GM19035 (cell line): Measurements from ENCODE around the gene CLEC11A.

Experiments
- ATAC-seq: cut with Tn5 transposase; IDR thresholded peaks from one replicate; pipeline ENCODE4 v1.9.1; 2021; ENCODE audit not compliant: unreplicated experiment

The CLEC11A gene

DNA sequence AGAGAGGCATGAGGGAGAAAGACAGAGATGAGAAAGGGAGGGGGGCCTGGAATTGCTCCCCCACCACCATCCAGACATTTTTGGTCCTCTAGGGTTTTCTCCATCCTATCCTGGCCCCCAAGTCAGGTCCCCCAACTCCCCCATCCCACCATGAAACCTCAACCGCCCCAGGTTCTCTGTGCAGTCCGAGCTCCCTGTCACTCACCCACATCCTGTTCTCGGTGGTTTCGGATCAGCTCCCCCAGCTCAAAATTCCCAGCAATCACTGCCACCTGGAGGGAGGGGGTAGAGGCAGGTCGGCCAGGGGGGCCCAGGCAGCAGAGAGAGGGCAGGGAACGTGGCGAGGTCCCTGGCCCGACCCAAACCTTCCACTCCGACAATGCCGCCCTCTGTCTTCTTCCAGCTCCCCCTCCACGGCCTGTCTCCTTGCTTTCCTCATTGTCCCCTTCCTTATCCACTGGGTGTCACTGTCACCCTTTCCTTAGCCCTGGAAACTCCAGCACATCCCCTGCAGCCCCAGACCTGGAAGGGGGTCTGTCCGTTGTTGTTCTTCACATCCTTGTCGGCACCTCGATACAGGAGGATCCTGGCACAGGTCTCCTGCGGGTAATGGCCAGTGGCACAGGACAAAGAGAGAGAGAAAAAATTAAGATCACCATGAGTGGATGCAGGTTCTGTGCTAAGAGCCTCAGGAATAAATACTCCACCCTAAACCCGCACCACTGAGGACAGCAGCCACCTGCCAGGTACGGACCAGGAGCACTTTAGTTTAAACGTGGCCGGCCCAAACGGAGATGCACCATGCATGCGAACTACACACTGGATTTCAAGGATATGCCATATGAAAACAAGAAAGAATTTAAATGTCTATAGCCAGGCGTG, 19.0 kb upstream of the CLEC11A start:
- no peak for ATAC-seq

DNA sequence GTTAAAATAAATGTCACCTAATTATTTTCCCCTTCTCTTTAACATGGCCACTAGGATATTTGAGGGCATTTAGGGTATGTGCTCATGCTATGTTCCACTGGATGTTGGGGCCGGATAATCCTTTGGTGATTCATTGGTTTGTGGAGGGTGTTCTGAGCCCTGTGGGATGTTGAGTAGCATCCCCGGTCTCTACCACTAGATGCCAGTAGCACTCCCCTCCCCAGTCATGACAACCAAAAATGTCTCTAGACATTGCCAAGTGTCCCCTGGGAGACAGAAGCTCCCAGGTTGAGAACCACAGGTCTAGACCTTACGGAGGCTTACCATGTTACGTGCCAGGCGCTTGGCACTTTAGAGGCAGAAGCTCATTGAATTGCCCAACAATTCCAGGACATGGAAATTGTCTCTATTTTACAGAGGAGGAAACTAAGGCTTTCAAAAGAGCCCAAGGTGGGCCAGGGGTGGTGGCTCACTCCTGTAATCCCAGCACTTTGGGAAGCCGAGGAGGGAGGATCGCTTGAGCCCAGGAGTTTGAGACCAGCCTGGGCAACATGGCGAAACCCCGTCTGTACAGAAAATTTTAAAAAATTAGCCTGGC, 17.6 kb upstream of the CLEC11A start:
- no peak for ATAC-seq

DNA sequence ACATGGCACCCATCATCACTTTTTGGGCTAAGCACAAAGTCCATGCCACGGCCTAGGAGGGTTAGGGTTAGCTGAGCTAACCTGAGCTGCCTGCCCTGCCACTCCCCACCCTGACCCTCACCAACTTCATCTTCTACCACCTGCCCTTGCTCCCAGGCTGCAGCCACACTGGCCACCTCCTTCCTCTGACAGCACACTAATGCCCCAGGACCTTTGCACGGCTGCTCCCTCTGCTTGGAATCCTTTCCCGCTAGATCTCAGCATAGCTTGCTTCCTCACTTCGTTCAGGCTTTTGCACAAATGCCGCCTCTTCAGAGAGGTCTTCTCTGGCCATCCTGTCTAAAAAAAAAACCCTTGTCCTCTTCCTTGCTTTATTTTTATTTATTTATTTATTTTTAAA, 16.8 kb upstream of the CLEC11A start:
- ATAC-seq: no peak

DNA sequence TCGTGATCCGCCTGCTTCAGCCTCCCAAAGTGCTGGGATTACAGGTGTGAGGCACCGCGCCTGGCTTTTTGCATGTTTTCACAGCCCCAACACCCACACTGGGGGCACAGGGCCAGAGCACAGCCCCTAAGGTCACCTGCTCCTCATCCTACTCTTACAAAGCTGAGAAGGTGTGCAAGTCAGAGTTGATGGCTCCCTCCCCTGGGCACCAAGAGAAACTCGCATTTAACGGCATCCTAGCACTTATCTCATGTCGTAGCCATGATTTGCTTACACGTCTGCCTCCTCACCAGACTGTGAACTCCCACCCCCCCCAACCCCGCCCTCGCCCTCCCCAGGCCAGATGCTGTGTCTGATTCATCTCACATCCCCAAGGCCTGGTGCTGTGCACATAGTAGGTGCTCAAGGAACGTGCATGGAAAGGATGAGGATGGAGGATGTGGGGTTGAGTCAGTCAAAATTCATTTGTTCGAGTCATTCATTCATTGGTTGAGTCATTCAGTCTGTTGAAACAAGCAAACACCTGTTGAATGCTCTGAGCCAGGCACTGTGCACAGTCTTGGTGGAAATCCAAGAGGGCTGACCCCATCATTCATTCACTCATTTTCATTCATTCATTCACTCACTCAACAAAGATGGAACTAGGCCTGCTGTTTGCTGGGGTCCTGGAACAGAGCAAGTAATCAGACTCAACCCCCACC, 14.8 kb upstream of the CLEC11A start:
- no peak for ATAC-seq

DNA sequence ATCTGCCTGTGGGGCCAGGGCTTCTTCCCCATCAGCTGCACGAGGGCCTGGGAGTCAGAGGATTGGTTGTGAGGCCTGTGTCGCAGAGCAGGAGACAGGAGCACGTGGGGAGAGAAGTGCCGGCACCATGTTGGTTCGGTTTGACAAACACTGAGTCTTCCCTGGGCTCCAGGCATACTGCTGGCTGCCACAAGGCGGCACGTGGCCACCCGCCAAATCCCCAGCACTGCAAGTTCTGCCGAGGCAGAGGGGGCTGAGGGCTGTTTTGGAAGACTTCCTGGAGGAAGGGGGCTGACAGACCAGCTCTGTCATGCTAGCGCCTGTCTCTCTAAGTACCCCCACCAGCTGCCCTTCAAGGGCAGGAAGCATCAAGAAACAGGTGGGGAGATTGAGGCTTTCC, 13.1 kb upstream of the CLEC11A start:
- no peak for ATAC-seq

DNA sequence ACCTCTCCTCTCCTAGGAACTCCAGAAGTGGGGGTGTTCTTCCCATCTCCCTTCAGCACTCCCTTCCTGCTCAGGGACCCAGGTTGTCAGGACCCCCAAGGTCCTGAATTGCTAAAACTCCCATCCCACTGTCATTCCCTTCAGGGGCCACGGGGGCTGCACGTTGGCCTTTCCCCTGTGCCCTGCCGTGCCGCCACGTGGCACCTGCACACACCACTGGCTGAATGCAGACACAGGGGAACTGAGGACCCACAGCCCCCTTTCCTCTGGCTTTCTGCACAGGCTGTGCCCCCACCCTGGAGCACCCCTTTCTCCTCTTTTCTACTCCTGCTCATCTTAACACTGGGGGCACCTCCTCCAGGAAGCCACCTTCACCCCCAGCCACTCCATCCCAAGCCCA, 12.6 kb upstream of the CLEC11A start:
- ATAC-seq: no peak

DNA sequence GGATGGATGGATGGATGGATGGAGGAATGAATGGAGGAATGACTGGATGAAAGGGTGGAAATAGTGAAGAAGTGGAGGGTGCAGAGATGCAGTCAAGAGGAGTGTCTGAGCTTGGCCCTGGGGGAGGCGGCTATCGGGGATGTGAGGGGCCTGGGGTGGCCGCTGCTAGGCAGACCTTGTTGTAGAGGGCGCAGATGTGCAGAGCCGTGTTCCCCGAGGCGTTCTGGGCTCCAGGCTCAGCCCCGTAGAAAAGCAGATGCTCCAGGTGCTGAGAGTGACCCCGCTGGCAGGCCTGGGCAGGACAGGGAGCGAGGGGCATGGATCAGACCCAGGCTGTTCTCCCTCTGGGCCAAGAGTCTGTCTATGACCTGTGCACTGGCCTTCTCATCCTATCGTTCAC, 12.0 kb upstream of the CLEC11A start:
- ATAC-seq: no peak

DNA sequence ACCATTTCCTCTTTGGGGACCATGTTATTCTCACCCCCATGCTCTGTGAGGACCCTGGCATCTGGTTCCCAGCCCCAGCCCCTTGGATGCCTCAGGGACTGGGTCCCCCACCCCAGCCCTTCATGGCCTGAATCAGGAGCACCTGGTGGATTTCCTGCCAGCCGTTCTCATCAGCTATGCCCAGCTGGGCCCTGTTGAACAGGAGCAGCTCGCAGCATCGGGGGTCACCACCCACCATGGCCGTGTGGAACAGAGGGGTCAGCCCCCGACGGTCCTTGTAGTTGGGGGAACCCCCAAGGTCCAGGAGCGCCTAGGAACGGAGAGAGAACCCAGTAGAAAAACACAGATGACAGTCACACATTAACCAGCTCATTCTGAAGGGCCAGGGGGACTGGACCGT, 11.4 kb upstream of the CLEC11A start:
- ATAC-seq: no peak

DNA sequence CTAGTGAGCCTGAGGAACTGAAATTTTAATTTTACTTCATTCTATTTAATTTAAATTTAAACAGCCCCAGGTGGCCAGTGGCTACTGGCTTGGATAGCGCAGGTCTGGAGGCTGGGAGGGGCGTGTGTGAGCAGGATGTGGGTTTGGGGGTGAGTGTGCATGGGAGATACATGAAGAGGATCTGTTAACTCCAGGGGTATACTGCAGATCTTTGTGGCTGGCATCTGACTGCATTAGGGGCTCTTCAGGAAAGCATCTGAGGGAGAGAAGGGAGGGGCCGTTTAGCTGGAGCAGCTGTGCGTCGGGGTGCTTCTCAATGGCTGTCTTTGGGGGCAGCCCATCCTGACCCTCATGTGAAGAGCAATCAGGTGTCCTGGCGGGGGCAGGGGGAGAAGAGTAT, 10.3 kb upstream of the CLEC11A start:
- ATAC-seq: no peak

DNA sequence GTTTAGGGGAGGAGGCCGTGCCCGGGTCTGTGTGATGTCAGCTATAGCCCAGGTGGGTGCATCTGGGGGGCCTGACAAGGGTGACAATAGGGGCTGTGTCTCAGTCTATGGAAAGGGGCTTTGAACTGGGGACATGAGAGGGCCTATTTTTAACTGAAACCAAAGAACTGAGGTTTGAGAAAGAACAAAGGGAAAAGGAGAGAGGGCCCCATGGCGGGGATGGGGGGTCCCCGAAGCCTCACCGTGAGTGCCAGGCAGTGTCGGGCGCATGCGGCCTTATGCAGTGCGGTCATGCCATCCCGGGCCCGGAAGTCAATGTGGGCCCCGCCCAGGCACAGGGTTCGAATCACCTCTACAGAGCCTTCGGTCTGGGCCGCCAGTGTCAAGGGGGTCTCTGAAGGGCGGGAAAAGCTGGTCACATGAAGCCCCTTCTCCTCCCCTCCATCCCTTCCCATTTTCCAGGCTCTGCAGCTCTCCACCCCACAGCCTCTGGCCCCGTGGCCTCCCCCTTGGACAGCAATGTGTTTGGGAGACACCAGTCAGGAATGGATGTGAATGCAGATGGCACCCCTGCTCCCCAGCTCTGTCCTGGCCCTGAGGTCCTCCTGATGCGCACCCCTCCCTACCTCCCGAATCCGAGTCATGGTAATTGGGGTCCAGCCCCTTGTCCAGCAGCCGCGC, 9.5 kb upstream of the CLEC11A start:
- ATAC-seq: no peak

DNA sequence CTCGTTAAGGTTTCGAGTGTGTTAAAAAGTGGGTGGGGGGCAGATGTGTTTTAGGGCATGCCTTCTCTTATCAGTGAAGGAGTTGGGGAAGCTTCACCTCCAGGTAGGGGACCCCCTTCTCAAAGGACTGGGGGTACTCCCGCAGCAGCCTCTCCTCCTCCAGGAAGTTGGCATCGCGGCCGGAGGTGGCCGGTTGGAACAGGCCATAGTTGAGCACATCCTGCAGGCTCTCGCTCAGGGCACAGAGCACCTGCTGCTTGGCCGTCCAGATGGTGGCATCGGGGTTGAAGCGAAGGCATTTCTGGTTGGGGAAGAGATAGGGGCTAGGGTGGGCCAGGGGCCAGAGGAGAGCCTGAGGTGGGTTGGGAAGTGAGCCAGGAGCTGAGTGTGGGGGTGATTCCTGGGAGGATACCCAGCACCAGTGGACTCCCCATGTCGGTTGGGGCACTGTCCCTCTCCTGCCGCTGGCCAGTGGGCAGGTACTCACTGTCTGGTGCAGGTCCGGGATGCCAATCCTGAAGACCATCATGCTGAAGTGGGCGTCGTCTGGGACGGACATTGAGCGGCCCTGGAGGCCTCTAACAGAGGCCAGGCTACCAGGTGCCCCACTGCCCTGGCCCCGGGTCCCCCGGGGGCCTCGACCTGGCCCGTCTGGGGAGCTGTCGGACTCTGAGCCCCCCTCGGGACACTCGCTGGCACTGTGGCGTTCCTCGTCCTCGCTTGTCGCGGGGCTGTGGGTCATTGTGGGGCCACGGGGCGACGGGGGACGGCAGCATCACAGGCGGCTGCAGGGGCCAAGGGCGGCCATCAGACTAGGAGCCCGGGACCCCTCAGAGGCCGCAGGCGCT, 6.8 kb upstream of the CLEC11A start:
- no peak for ATAC-seq

DNA sequence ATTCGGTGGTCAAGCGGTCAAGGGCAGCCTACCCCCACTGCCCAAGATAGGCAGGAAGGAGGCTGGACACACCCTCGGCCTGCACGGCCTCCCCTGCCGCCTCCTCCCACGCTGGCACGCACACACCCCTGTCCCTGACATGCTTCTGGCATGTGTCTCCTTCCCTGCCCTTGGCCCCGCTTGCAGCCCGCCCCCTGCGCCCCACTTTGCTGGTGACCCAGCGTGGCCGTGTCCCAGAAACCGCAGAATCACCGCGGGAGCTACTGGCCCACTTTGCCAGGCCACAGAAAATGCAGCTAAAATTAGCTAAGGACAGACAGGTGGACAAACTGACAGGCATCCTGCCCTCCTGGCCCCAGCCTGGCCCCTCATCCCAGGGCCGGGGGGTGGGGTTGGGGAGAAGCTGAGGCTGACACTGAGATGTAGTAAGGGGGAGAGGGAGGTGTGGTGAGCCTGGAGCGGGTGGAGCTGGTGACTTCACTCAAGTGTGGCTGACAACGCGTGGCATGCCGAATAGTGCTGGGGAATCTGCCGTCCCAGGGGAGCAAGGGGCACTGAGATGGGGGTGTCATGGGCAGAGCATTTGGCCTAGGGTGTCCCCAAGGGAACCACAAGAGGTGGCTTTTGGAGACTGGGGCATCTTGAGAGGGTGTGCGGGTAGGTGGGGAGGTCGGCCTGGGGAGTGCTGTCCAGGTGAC, 6.0 kb upstream of the CLEC11A start:
- ATAC-seq: no peak

DNA sequence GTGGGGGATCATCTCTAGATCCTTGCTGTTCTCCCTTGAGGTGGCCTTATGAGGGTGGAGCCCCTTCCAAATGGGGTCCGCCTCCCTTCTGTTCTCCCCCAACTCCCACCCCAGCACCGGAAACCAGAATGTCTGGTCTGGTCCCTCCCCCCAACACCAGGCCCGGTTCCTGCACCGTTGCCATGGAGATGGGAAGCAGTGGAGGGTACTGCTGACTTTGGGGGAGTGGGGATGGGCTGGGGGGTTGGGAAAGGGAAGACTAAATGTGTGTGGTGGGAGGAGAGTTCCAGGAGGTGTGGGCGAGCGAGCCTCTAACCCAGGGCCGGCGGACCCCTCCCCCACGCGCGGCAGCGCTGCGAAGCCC, 5.3 kb upstream of the CLEC11A start:
- no peak for ATAC-seq

DNA sequence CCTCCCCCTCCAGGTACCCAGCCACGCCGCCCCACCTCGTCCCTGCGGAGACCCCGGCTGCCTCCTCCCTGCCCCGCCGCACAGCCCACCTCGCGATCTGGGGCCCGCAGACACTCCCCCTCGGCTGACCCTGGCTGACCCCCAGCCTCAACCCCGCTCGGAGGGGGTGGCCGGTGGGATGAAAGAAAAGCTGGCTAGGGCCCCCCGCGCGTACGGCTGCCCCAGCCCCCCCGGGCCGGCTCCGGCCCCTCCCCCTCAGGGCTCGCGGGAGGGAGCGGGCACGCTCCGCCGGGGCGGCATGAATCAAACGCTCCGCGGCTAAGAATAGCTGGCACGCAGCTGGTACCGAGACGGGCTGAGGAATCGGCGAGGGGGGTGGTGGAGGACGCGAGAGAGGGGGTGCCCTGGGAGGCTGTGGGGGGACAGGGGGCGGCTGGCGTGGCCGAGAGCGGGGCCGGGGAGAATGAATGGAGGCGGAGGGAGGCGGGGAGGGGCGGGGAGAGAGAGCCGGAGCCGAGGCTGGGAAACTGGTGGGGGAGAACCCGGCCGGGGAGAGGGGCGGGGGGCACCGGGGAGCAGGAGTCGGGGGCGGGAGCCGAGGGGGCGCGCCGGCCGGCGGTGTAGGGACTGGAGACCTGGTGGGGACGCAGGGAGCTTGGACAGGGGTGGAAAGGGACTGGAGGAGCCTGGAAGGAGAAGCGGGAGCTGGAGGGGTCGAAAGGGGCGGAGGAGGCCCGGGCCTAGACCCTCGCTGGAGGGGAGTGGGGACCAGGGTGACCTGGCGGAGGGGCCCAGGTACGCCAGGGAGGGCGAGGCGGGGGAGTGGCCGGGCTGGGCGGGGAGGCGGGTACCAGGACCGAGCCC, 4.7 kb upstream of the CLEC11A start:
- ATAC-seq: no peak

DNA sequence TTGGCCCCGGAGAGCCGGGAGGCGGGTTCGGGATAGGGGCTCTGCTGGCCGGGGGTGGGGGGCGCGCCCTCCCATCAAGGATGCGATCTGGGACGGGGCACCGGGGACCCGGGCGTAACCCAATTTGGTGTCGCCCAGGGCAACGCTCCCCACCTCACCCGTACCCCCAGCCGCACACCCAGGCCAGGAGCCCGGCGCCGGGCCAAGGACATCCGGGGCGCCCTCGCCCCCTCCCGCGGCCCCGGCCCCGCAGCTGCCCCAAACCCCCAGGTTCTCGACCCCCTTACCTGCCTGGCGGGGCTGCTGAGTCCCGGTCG, 4.1 kb upstream of the CLEC11A start:
- no peak for ATAC-seq

DNA sequence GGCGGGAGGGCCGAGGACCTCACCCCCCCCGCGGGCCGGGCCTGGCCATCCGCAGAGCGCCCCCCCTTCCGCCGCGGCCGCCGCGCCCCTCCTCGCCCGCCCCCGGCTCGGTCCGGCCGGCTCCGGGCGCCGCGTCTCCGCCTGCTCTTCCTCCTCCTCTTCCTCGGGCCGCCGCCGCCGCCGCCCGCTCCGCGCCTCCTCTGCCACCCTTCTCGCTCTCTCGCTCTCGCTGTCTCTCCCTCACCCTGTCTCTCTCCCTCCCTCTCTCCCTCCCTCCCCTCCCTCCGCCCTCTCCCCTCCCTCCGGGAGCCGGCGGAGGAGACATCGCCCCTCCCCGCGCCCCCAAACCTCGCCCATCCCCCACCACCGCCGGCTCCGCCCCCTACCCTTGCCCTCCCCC, 3.6 kb upstream of the CLEC11A start, which contains the start of gene SHANK1:
Gene SHANK1 (minus strand): TSS at position 237 of the 400 bp plus-strand sequence. CDS start 2,883 bp downstream, outside the sequence.
- no peak for ATAC-seq

DNA sequence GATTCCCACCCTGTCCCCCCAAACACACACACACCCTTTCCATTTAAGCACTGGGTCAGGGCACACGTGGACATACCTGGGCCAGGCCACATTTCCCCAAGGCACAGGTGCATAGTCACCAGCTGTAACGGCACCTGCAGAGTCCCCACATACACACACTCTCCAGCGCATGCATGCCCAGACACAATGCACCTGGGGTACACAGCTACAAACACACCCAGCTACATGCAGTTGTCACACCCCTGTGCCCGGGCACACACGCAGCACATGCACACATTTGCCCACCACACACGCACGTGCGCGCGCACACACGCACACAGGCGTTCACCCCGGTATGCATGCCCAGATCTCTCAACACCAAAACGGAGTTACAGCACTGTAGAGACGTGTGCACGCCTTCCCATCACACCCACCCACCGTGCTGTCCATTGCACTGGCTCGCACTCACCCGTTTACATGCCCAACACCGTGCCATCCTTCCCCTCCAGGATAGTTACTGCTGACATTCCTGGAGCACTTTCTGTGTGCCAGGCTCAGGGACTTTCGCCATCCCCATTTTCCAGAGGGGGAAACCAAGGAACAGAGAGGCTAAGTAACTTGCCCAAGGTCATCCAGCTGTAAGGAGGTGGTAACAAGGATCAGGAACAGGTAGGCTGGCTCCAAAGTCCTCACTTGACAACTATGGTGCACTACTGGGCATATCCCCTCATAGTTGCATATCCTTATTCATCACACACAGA, 2.8 kb upstream of the CLEC11A start:
- ATAC-seq: no peak

DNA sequence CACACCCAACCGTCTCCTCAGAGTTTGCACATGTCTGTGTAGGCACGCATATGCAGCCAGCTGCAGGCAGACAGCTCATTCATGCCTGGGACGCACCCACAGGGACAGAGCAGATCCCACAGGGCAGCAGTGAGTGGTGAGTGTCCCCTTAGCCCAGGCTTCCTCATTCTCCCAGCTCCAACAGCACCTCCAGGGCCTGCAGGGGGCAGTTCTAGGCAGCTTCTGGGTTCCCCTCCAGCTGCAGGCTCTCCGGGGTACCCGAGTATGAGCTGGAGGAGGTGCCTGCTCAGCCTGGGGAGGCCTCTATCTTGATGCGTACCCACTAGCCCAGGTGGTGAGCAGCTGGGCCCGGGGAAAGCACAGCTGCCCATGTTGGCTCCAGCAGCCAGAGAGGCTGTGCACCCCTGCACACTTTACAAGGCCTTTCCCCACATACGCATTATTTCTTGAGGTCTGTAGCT, 2.2 kb upstream of the CLEC11A start:
- ATAC-seq: no peak
